Heart left ventricle (tissue), 16 donors: Measurements from ENCODE around the gene ZNF333. TPM values are rescaled to one million over a fixed set of nuclear protein-coding genes. Genes with fewer than 3 reads are reported as not detected.
"Not testable (repeated sequence)": the region's sequence is repeated elsewhere in the genome, so short reads cannot be mapped to it uniquely, and the experiment has no call there.

Experiments
- ATAC-seq, 4 donors: fragments of 200-7000 bp; cut with Tn5 transposase; one replicate each; pipeline ENCODE4 v1.9.1; 2020 to 2022; ENCODE audit warnings: moderate library complexity in 4 of 4, mild to moderate bottlenecking in 3 of 4, moderate number of reproducible peaks in 1 of 4
- DNase-seq, 5 donors: peaks; one replicate each; pipeline ENCODE4 v3.0.0-alpha.2; 2020
- H3K27ac ChIP-seq, 12 donors: fragments of 200-600 bp; sonication (generic) in 4 of 12; one replicate each; pipeline versions ENCODE4 v1.5.0 to v1.8.0; 2016 to 2022; ENCODE audit warnings: mild to moderate bottlenecking in 2 of 12
- H3K27me3 ChIP-seq, 9 donors: fragments of 200-600 bp; sonication (generic) in 2 of 9; one replicate each; pipeline versions ENCODE4 v1.5.1 to v1.8.0; 2016 to 2022; ENCODE audit warnings: mild to moderate bottlenecking in 3 of 9
- H3K36me3 ChIP-seq, 9 donors: fragments of 200-600 bp; sonication (generic) in 2 of 9; one replicate each; pipeline versions ENCODE4 v1.5.0 to v1.8.0; 2018 to 2022; ENCODE audit warnings: mild to moderate bottlenecking in 2 of 9
- H3K4me1 ChIP-seq, 12 donors: fragments of 200-600 bp; sonication (generic) in 4 of 12; one replicate each; pipeline versions ENCODE4 v1.5.0 to v1.8.0; 2016 to 2022; ENCODE audit warnings: mild to moderate bottlenecking in 3 of 12
- H3K4me3 ChIP-seq, 12 donors: fragments of 200-600 bp; sonication (generic) in 4 of 12; one replicate each; pipeline versions ENCODE4 v1.5.0 to v1.8.0; 2017 to 2022; ENCODE audit warnings: mild to moderate bottlenecking in 9 of 12, moderate library complexity in 4 of 12
- H3K9me3 ChIP-seq, 12 donors: fragments of 200-600 bp; sonication (generic) in 4 of 12; one replicate each; pipeline versions ENCODE4 v1.5.0 to v1.8.0; 2016 to 2022; ENCODE audit warnings: mild to moderate bottlenecking in 1 of 12
- CTCF ChIP-seq, 12 donors: fragments of 200-600 bp; sonication (generic) in 4 of 12; IDR thresholded peaks; one replicate each; pipeline versions ENCODE4 v1.5.0 to v1.8.0; 2018 to 2022; ENCODE audit warnings: antibody characterized with exemption in 12 of 12, mild to moderate bottlenecking in 5 of 12
- POLR2A ChIP-seq, 2 donors: fragments of 450-650 bp; IDR thresholded peaks; one replicate each; pipeline ENCODE4 v1.6.1; 2017; ENCODE audit warnings: antibody characterized with exemption in 2 of 2, mild to moderate bottlenecking in 2 of 2, moderate library complexity in 2 of 2
- WGBS, 4 donors: extraction: QIAGEN DNeasy Blood & Tissue Kit in 2 of 4; methylation state at CpG; one replicate each; pipeline versions ENCODE4 v1.1.5 to v1.1.7; 2013 to 2018; 5-methylcytosine and 5-hydroxymethylcytosine counted together
- intact Hi-C, 10 donors: fragments of 100-400 bp; cut with DNase I; formaldehyde crosslinking; loops; one replicate each; pipeline versions ENCODE4 v1.11.1 to v1.14.2; 2022
- polyA plus RNA-seq, 2 donors: library from polyadenylated mRNA; stranded (reverse); fragments of 200-250 nt; gene quantifications; one replicate each; pipeline ENCODE4 v1.2.3, GENCODE V29; 2013
- total RNA-seq, 9 donors: library from RNA; depleted of rRNA in 2 of 9; stranded (reverse); fragments of >200 nt in 2 of 9; fragmentation: NEBNext Ultra II Directional in 3 of 9; extraction: Animal tissue kit (Norgen Biotek cat#: 25700) in 3 of 9; gene quantifications; one replicate each; pipeline versions ENCODE4 v1.1.0 to v1.2.4, GENCODE V29; 2016 to 2023
- donor health status: ischemic (EF 13 %, LVEDD 7.1; RV severe dilation, severe dysfunction).
- donor health status: healthy with polysubstance abuse.
- donor health status: DM: no; HTN: yes; CAD: no.
- donor health status: DM: no; HTN: no; CAD: no.
- donor health status: ischemic (EF 25% LVEDD 6.9; RV normal size, moderate dysfunction).
- donor health status: ischemic (EF 25% LVEDD 5.7; RV mildly dilated, moderate dysfunction).
- donor health status: healthy.
- donor health status: DM: yes; HTN: yes; CAD: no.
- donor health status: ischemic (EF 35%, LVEDD 5.7; RV mildly dilated, moderate dysfunction).
- donor health status: nonischemic (EF 11% LVEDD 7.7; RV severe dilation, severe dysfunction).
- donor health status: DM: yes; HTN: yes; CAD: no.
- donor health status: PGD.
- donor health status: ischemic (EF 29% LVEDD 5.4; RV normal size, mild dysfunction).
- donor health status: nonischemic (EF 23%, LVEDD 6.1; RV moderate dilation, normal function).

Gene ZNF333
- total and polyA plus RNA-seq, 11 donors: 5.0 to 12.1 (median 8.6) TPM

- Histone ChIP-seq H3K27ac (peak overlapping the region in 1 of 12 donors; percentile 66), H3K4me3 (peak overlapping the region in 10 of 12 donors; percentile 2 to 60 (median 41)), H3K4me1 (peaks cover 0 to 10% (median 0%) of the 10 kb centered on the region in 12 donors), H3K36me3 (peaks cover 0 to 16% (median 0%) of the 10 kb centered on the region in 9 donors), H3K9me3 (no peaks in the 10 kb centered on the region), H3K27me3 (peaks cover 0 to 33% (median 3%) of the 10 kb centered on the region in 9 donors)
- TF ChIP-seq POLR2A (IDR thresholded peaks at IDR 0.05) (no peak), CTCF (IDR thresholded peaks at IDR 0.05) (no peak)
- peak in 2 of 4 donors; percentile 18 to 26 for ATAC-seq
- intact Hi-C loops: no loop called here
- DNase-seq: peak; percentile 13 to 72 (median 35)
- WGBS, 4 donors: 5 to 7% (median 6%) methylated on average over 22 of the region's 22 CpGs
Observed at GRCh38 chr19:14775869-14776586, 86.2 kb downstream of the ZNF333 start.

GRCh38 chr19:14777645-14778044 lies 87.8 kb downstream of the ZNF333 start:
- intact Hi-C loops: not testable (repeated sequence)
- H3K27me3 ChIP-seq: peaks cover 0 to 28% (median 3%) of the 10 kb centered on the region in 9 donors
- 91 to 96% (median 94%) methylated on average over 4 of the region's 4 CpGs for WGBS, 4 donors

GRCh38 chr19:14778110-14778845 lies 88.4 kb downstream of the ZNF333 start, which contains the start of gene ADGRE2:
TSS of gene ADGRE2 (minus strand) at chr19:14778560. CDS start at chr19:14776756, 1,804 bp downstream.
- intact Hi-C loops, H3K4me3 ChIP-seq: not testable (repeated sequence)
- peaks cover 0 to 27% (median 3%) of the 10 kb centered on the region in 9 donors for H3K27me3 ChIP-seq

More at GRCh38 chr19:14777645-14778044, 87.8 kb downstream of the ZNF333 start:
- not testable (repeated sequence) for H3K4me3 ChIP-seq, H3K27ac ChIP-seq, H3K9me3 ChIP-seq, H3K4me1 ChIP-seq, DNase-seq, H3K36me3 ChIP-seq, ATAC-seq

GRCh38 chr19:14779151-14779550 lies 89.3 kb downstream of the ZNF333 start:
- Histone ChIP-seq H3K9me3 (no peaks in the 10 kb centered on the region), H3K27ac (no peak overlapping the region), H3K4me3 (no peak overlapping the region), H3K4me1 (peaks cover 0 to 14% (median 0%) of the 10 kb centered on the region in 12 donors), H3K27me3 (peaks cover 0 to 27% (median 3%) of the 10 kb centered on the region in 9 donors), H3K36me3 (no peaks in the 10 kb centered on the region)
- WGBS, 4 donors: 45 to 56% (median 52%) methylated on average over 5 of the region's 5 CpGs
- ATAC-seq (no peak), DNase-seq (no peak)
- TF ChIP-seq POLR2A (IDR thresholded peaks at IDR 0.05) (no peak), CTCF (IDR thresholded peaks at IDR 0.05) (no peak)
- intact Hi-C loops: no loop called here

More at GRCh38 chr19:14778110-14778845, 88.4 kb downstream of the ZNF333 start, which contains the start of gene ADGRE2:
- not testable (repeated sequence) for H3K27ac ChIP-seq, H3K4me1 ChIP-seq, H3K36me3 ChIP-seq, ATAC-seq, H3K9me3 ChIP-seq, DNase-seq
- WGBS, 4 donors: 69 to 72% (median 71%) methylated on average over 12 of the region's 12 CpGs

GRCh38 chr19:14780622-14781225 lies 90.9 kb downstream of the ZNF333 start:
- WGBS, 4 donors: 61 to 80% (median 72%) methylated on average over 14 of the region's 14 CpGs
- ATAC-seq, H3K9me3 ChIP-seq, H3K36me3 ChIP-seq, H3K4me3 ChIP-seq, H3K27ac ChIP-seq, DNase-seq: not testable (repeated sequence)
- peaks cover 0 to 25% (median 0%) of the 10 kb centered on the region in 12 donors for H3K4me1 ChIP-seq
- intact Hi-C loops: loop anchor here in 1 of 10 donors (10.0 kb wide), 1 partner anchor 104 kb away; the partner anchor contains the start of gene OR7A17
- H3K27me3 ChIP-seq: peaks cover 0 to 20% (median 2%) of the 10 kb centered on the region in 9 donors

GRCh38 chr19:14781713-14782536 lies 92.1 kb downstream of the ZNF333 start:
- peaks cover 0 to 20% (median 5%) of the 10 kb centered on the region in 9 donors for H3K27me3 ChIP-seq
- not testable (repeated sequence) for ATAC-seq, H3K36me3 ChIP-seq, H3K9me3 ChIP-seq, H3K4me3 ChIP-seq, DNase-seq
- intact Hi-C loops: loop anchor here in 1 of 10 donors (10.0 kb wide), 1 partner anchor 103 kb away; the partner anchor contains the start of gene OR7A17
- 87 to 92% (median 89%) methylated on average over 17 of the region's 17 CpGs for WGBS, 4 donors
- peak overlapping the region in 1 of 12 donors; percentile 79 for H3K27ac ChIP-seq
- H3K4me1 ChIP-seq: peaks cover 0 to 34% (median 0%) of the 10 kb centered on the region in 12 donors
